Endothelial cell of umbilical vein (primary cell): ENCODE results near the gene KIAA0232. TPM values are rescaled to one million over a fixed set of nuclear protein-coding genes. Genes with fewer than 3 reads are reported as not detected.
A peak's percentile ranks its signal among the peaks of the same experiment; 100 is the strongest.

Source experiments
- BruUV-seq: library from RNA; stranded (reverse); fragments of 400-500 nt; replicated peaks from 2 replicates; lab custom pipeline; 2021; lab: Mats Ljungman, UMichigan
- CTCF ChIA-PET: fragments of 300-600, 350-600 bp; sonication (Branson Sonifier 250); formaldehyde crosslinking; loops from one replicate; lab custom pipeline; 2021; ENCODE audit warnings: antibody characterized with exemption, inconsistent platforms; lab: Charles Lee
- POLR2A ChIA-PET: fragments of 300-600, 350-600 bp; sonication (Branson Sonifier 250); formaldehyde crosslinking; loops from one replicate; lab custom pipeline; 2021; ENCODE audit warnings: antibody characterized with exemption, inconsistent platforms; lab: Charles Lee
- DNase-seq: peaks from one replicate; pipeline ENCODE4 v3.0.0-alpha.2; 2011; ENCODE audit warnings: low read depth, low spot score
- FAIRE-seq: peaks from 2 replicates; lab custom pipeline; 2011; peaks lifted over from hg19 to GRCh38; lab: Jason Lieb, UNC
- H2AFZ ChIP-seq: 2 replicates; pipeline ENCODE4 v1.6.0; 2012; ENCODE audit warnings: low read depth, low read length, control low read depth, inconsistent platforms
- H3K27ac ChIP-seq: 2 replicates; pipeline ENCODE4 v1.5.1; 2011; ENCODE audit warnings: low read depth, mild to moderate bottlenecking, control low read depth, low read length, moderate library complexity; ENCODE audit not compliant: insufficient read depth
- H3K27me3 ChIP-seq, 2 experiments: 2 replicates each; pipeline versions ENCODE4 v1.6.0 to v1.6.1; 2011; ENCODE audit warnings: low read length in 2 of 2, mixed read lengths in 1 of 2; ENCODE audit not compliant: control insufficient read depth in 2 of 2, insufficient read depth in 2 of 2
- H3K36me3 ChIP-seq, 2 experiments: 2 replicates in 1 of 2; 3 replicates in 1 of 2; pipeline ENCODE4 v1.5.1; 2011; ENCODE audit warnings: low read length in 2 of 2, mild to moderate bottlenecking in 1 of 2, moderate library complexity in 1 of 2; ENCODE audit not compliant: control insufficient read depth in 2 of 2, insufficient read depth in 2 of 2; ENCODE audit errors: extremely low read depth in 1 of 2
- H3K4me1 ChIP-seq: 3 replicates; pipeline ENCODE4 v1.5.1; 2011; ENCODE audit warnings: mild to moderate bottlenecking, low read length; ENCODE audit not compliant: control insufficient read depth, insufficient read depth; ENCODE audit errors: extremely low read depth
- H3K4me2 ChIP-seq: 2 replicates; pipeline ENCODE4 v1.6.1; 2011; ENCODE audit warnings: low read length, control low read depth, mixed read lengths; ENCODE audit not compliant: insufficient read depth
- H3K4me3 ChIP-seq, 3 experiments: fragments of 200-600 bp in 1 of 3; sonication (generic), shearing (Covaris generic) in 1 of 3; replicated peaks in 1 of 3; 2 replicates each; pipeline ENCODE4 v1.5.1; 2011 to 2016; ENCODE audit warnings: control low read depth in 3 of 3, low read length in 3 of 3, mild to moderate bottlenecking in 2 of 3, inconsistent platforms in 1 of 3, low read depth in 1 of 3, moderate library complexity in 1 of 3; ENCODE audit not compliant: insufficient read depth in 1 of 3
- H3K79me2 ChIP-seq: 2 replicates; pipeline ENCODE4 v1.6.0; 2012; ENCODE audit warnings: low read length, inconsistent platforms; ENCODE audit not compliant: control insufficient read depth, insufficient read depth
- H3K9ac ChIP-seq: replicated peaks from 2 replicates; pipeline ENCODE3; 2011; ENCODE audit warnings: low read length, control low read depth; ENCODE audit not compliant: insufficient read depth; ENCODE audit errors: extremely low read depth
- H3K9me1 ChIP-seq: replicated peaks from 3 replicates; pipeline ENCODE4 v1.6.0; 2011; ENCODE audit warnings: mild to moderate bottlenecking, low read length; ENCODE audit not compliant: control insufficient read depth, insufficient read depth; ENCODE audit errors: extremely low read depth
- H3K9me3 ChIP-seq: replicated peaks from 2 replicates; pipeline ENCODE4 v1.5.1; 2012; ENCODE audit warnings: low read length, inconsistent platforms; ENCODE audit not compliant: control insufficient read depth, insufficient read depth
- H4K20me1 ChIP-seq: replicated peaks from 2 replicates; pipeline ENCODE3; 2011; ENCODE audit warnings: mild to moderate bottlenecking, low read length; ENCODE audit not compliant: control insufficient read depth, insufficient read depth; ENCODE audit errors: extremely low read depth
- CTCF ChIP-seq, 2 donors: IDR thresholded peaks; 1 replicate in 1 of 2; 2 replicates in 1 of 2; pipeline ENCODE4 v1.5.1; 2011; ENCODE audit warnings: low read length in 2 of 2, mild to moderate bottlenecking in 2 of 2, moderate library complexity in 2 of 2, control low read depth in 1 of 2, inconsistent platforms in 1 of 2, low read depth in 1 of 2; ENCODE audit not compliant: insufficient read depth in 1 of 2; ENCODE audit errors: extremely low read depth in 1 of 2
- EZH2 ChIP-seq: IDR thresholded peaks from 2 replicates; pipeline ENCODE4 v1.6.1; 2012; ENCODE audit warnings: borderline replicate concordance, low read depth, mild to moderate bottlenecking, moderate library complexity, low read length, inconsistent platforms; ENCODE audit not compliant: severe bottlenecking
- FOS ChIP-seq: IDR thresholded peaks from 2 replicates; pipeline ENCODE4 v1.6.1; 2011; ENCODE audit warnings: mild to moderate bottlenecking, low read length, moderate library complexity, borderline replicate concordance; ENCODE audit not compliant: insufficient read depth
- GATA2 ChIP-seq: IDR thresholded peaks from 2 replicates; pipeline ENCODE4 v1.7.0; 2011; ENCODE audit warnings: low read depth, mild to moderate bottlenecking, moderate library complexity, mixed read lengths, low read length; ENCODE audit not compliant: insufficient read length, insufficient read depth
- JUN ChIP-seq: IDR thresholded peaks from 2 replicates; pipeline ENCODE4 v1.6.1; 2011; ENCODE audit warnings: borderline replicate concordance, low read depth; ENCODE audit not compliant: insufficient read length, insufficient read depth
- MAX ChIP-seq: IDR thresholded peaks from 2 replicates; pipeline ENCODE4 v1.6.1; 2011; ENCODE audit not compliant: insufficient read depth, insufficient read length
- MYC ChIP-seq: IDR thresholded peaks from one replicate; pipeline ENCODE4 v1.6.1; 2011; ENCODE audit warnings: mild to moderate bottlenecking, low read depth, low read length
- POLR2A ChIP-seq: IDR thresholded peaks from 2 replicates; pipeline ENCODE4 v1.6.1; 2012; ENCODE audit warnings: low read depth, mild to moderate bottlenecking, control low read depth, low read length
- POLR2AphosphoS5 ChIP-seq: IDR thresholded peaks from 2 replicates; pipeline ENCODE4 v1.6.1; 2012; ENCODE audit warnings: low read depth, mild to moderate bottlenecking, control low read depth, low read length, moderate library complexity; ENCODE audit not compliant: insufficient read depth
- dilution Hi-C: fragments of 300-500 bp; cut with MboI; formaldehyde crosslinking; loops from one replicate; pipeline ENCODE4 v1.15.0; 2019; ENCODE audit warnings: low sequenced_read_pairs; ENCODE audit not compliant: extremely low pct_ligation_motif_present
- intact Hi-C: fragments of 100-400 bp; cut with micrococcal nuclease; formaldehyde crosslinking; loops from one replicate; pipeline ENCODE4 v1.10.0; 2022
- polyA plus RNA-seq, 4 experiments: library from polyadenylated mRNA; depleted of rRNA in 3 of 4; stranded (reverse) in 3 of 4; unstranded in 1 of 4; fragments of >200 nt; gene quantifications; 2 replicates each; pipeline versions ENCODE4 v1.2.1 to v1.2.3, GENCODE V29; 2011 to 2012; ENCODE audit warnings: missing spikeins in 1 of 4
- total RNA-seq: library from RNA; stranded (reverse); gene quantifications from 2 replicates; pipeline ENCODE4 v1.2.3, GENCODE V29; 2021

Gene KIAA0232
- total and polyA plus RNA-seq, 2 donors (not counting 3 experiments of a cell fraction or from before 2014, with no cell fraction given): 5.3 to 18.4 TPM

GRCh38 chr4:6824071-6824470 lies 41.5 kb downstream of the KIAA0232 start:
- peaks cover 0 to 6% of the 10 kb centered on the region in 2 experiments for H3K36me3 ChIP-seq
- no peaks in the 10 kb centered on the region for H3K4me1 ChIP-seq
- no TSS peak for BruUV-seq
- dilution Hi-C loops: no loop called here
- TF ChIP-seq JUN (no peak), MYC (no peak), CTCF (IDR thresholded peaks at IDR 0.05; ENCODE audit: extremely low read depth in 1 of 2, insufficient read depth in 1 of 2, low read depth in 1 of 2, low read length in 2 of 2) (no peak), EZH2 (no peak), GATA2 (no peak), FOS (no peak), POLR2AphosphoS5 (no peak), MAX (no peak), POLR2A (no peak)
- ChIA-PET CTCF (interaction anchor here (1.1 kb wide), 1 partner anchor 104 kb away, joined by 3 read pairs; no protein-coding TSS in a partner anchor), POLR2A (no interaction called here)
- no peak overlapping the region for H3K4me2 ChIP-seq
- no peaks in the 10 kb centered on the region for H3K9me3 ChIP-seq
- DNase-seq: peak; percentile 14
- no peaks in the 10 kb centered on the region for H3K27me3 ChIP-seq
- H4K20me1 ChIP-seq: peaks cover 4% of the 10 kb centered on the region
- H3K79me2 ChIP-seq: peaks cover 42% of the 10 kb centered on the region
- no peak overlapping the region for H2AFZ ChIP-seq
- H3K9ac ChIP-seq: no peak overlapping the region
- no peak overlapping the region for H3K4me3 ChIP-seq
- H3K9me1 ChIP-seq: no peaks in the 10 kb centered on the region
- intact Hi-C loops: no loop called here
- no peak overlapping the region for H3K27ac ChIP-seq
- peak; percentile 44 for FAIRE-seq
